ENCODE measurements around the gene MC4R.

The MC4R gene

DNA sequence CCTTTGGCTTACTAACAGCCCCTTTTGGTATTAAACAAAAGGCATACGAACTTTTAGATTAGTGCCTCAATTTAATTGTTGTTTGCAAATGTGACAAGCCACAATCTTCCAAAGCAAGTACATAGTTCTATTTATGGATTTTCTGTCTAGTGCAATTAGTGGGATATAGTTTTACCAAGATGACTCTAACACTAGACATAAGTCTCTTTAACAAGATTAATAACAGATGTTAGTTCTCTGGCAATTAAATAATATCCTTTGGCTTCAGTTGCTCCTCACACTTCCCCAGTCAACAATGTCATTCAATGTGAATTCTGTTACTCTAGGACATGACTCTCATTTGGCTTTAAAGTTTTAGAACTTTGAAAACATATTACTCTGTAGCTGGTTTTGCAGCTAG, 16.7 kb upstream of the MC4R start:
- Histone ChIP-seq H3K27ac (ENCODE audit: low read depth, low read length) (no peak overlapping the region), H3K36me3 (ENCODE audit: control insufficient read depth in 1 of 2, insufficient read depth in 2 of 2, low read length in 2 of 2) (no peaks in the 10 kb centered on the region), H3K27me3 (ENCODE audit: control insufficient read depth in 1 of 2, insufficient read depth in 2 of 2, low read length in 2 of 2) (no peaks in the 10 kb centered on the region), H3K9ac (ENCODE audit: low read depth in 1 of 2, low read length in 2 of 2) (no peak overlapping the region), H3K4me3 (ENCODE audit: low read depth in 1 of 2, low read length in 2 of 2) (no peak overlapping the region), H3K4me1 (ENCODE audit: control insufficient read depth in 1 of 2, insufficient read depth in 2 of 2, low read length in 2 of 2) (no peaks in the 10 kb centered on the region), H3K9me3 (ENCODE audit: control insufficient read depth in 1 of 2, low read length in 2 of 2) (no peaks in the 10 kb centered on the region)

- no peak overlapping the region for H3K4me3 ChIP-seq (ENCODE audit: low read depth in 1 of 2, low read length in 2 of 2)
- no peak overlapping the region for H3K9ac ChIP-seq (ENCODE audit: low read depth in 1 of 2, low read length in 2 of 2)
- H3K4me1 ChIP-seq (ENCODE audit: control insufficient read depth in 1 of 2, insufficient read depth in 2 of 2, low read length in 2 of 2): no peaks in the 10 kb centered on the region
- H3K36me3 ChIP-seq (ENCODE audit: control insufficient read depth in 1 of 2, insufficient read depth in 2 of 2, low read length in 2 of 2): no peaks in the 10 kb centered on the region
- H3K27me3 ChIP-seq (ENCODE audit: control insufficient read depth in 1 of 2, insufficient read depth in 2 of 2, low read length in 2 of 2): no peaks in the 10 kb centered on the region
- H3K9me3 ChIP-seq (ENCODE audit: control insufficient read depth in 1 of 2, low read length in 2 of 2): no peaks in the 10 kb centered on the region
- no peak overlapping the region for H3K27ac ChIP-seq (ENCODE audit: low read depth, low read length)
Measured at GRCh38 chr18:60385693-60386092, 13.1 kb upstream of the MC4R start.

GRCh38 chr18:60383893-60384292, 11.3 kb upstream of the MC4R start:
- Histone ChIP-seq H3K27me3 (ENCODE audit: control insufficient read depth in 1 of 2, insufficient read depth in 2 of 2, low read length in 2 of 2) (no peaks in the 10 kb centered on the region), H3K36me3 (ENCODE audit: control insufficient read depth in 1 of 2, insufficient read depth in 2 of 2, low read length in 2 of 2) (no peaks in the 10 kb centered on the region), H3K9me3 (ENCODE audit: control insufficient read depth in 1 of 2, low read length in 2 of 2) (no peaks in the 10 kb centered on the region), H3K27ac (ENCODE audit: low read depth, low read length) (no peak overlapping the region), H3K4me1 (ENCODE audit: control insufficient read depth in 1 of 2, insufficient read depth in 2 of 2, low read length in 2 of 2) (no peaks in the 10 kb centered on the region), H3K4me3 (ENCODE audit: low read depth in 1 of 2, low read length in 2 of 2) (no peak overlapping the region), H3K9ac (ENCODE audit: low read depth in 1 of 2, low read length in 2 of 2) (no peak overlapping the region)

- no peaks in the 10 kb centered on the region for H3K36me3 ChIP-seq (ENCODE audit: control insufficient read depth in 1 of 2, insufficient read depth in 2 of 2, low read length in 2 of 2)
- no peak overlapping the region for H3K4me3 ChIP-seq (ENCODE audit: low read depth in 1 of 2, low read length in 2 of 2)
- H3K4me1 ChIP-seq (ENCODE audit: control insufficient read depth in 1 of 2, insufficient read depth in 2 of 2, low read length in 2 of 2): no peaks in the 10 kb centered on the region
- no peaks in the 10 kb centered on the region for H3K27me3 ChIP-seq (ENCODE audit: control insufficient read depth in 1 of 2, insufficient read depth in 2 of 2, low read length in 2 of 2)
- H3K9me3 ChIP-seq (ENCODE audit: control insufficient read depth in 1 of 2, low read length in 2 of 2): no peaks in the 10 kb centered on the region
- H3K9ac ChIP-seq (ENCODE audit: low read depth in 1 of 2, low read length in 2 of 2): no peak overlapping the region
- no peak overlapping the region for H3K27ac ChIP-seq (ENCODE audit: low read depth, low read length)
Measured at GRCh38 chr18:60377778-60378469, 5.3 kb upstream of the MC4R start.

DNA sequence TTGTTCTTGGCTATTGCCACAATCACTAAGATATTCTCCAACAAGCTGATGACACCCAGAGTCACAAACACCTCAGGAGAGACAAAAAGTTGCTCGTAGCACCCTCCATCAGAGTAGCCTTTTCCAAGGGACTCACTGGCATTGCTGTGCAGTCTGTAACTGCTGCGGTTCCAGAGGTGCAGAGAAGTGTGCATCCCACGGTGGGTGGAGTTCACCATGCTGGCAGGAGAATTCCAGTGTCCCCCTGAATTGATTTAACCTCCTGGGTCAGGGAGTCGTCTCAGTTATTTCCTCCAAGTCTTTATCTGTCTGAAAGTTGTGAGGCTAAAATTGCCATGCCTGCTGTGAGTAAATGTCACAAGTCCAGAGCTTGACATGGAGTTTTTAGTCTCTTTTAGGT, 443 bp downstream of the MC4R start:
- Histone ChIP-seq H3K4me3 (ENCODE audit: low read depth in 1 of 2, low read length in 2 of 2) (no peak overlapping the region), H3K27ac (ENCODE audit: low read depth, low read length) (no peak overlapping the region)

DNA sequence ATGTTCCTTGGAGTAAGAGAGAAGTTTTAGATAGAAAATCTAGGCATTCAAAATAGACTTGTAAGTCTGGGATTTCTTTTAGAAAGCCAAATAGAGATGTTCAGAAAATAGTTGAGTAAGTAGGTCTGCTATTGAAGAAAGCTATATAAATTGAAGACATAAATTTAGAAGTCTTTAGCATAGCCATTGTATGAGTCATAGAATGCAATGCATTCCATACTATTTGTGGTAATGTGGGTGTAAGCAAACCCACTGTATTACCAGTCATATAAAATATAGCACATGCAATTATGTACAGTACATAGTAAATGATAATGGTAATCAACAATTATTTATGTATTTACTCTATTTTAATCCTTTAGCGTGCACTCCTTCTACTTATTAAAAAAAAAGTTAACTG, 14.1 kb downstream of the MC4R start:
- no peak overlapping the region for H3K9ac ChIP-seq (ENCODE audit: low read depth in 1 of 2, low read length in 2 of 2)
- no peaks in the 10 kb centered on the region for H3K36me3 ChIP-seq (ENCODE audit: control insufficient read depth in 1 of 2, insufficient read depth in 2 of 2, low read length in 2 of 2)
- no peak overlapping the region for H3K27ac ChIP-seq (ENCODE audit: low read depth, low read length)
- no peaks in the 10 kb centered on the region for H3K27me3 ChIP-seq (ENCODE audit: control insufficient read depth in 1 of 2, insufficient read depth in 2 of 2, low read length in 2 of 2)
- H3K4me1 ChIP-seq (ENCODE audit: control insufficient read depth in 1 of 2, insufficient read depth in 2 of 2, low read length in 2 of 2): no peaks in the 10 kb centered on the region
- H3K9me3 ChIP-seq (ENCODE audit: control insufficient read depth in 1 of 2, low read length in 2 of 2): no peaks in the 10 kb centered on the region
- H3K4me3 ChIP-seq (ENCODE audit: low read depth in 1 of 2, low read length in 2 of 2): no peak overlapping the region

More for the DNA sequence above, 443 bp downstream of the MC4R start:
- no peaks in the 10 kb centered on the region for H3K36me3 ChIP-seq (ENCODE audit: control insufficient read depth in 1 of 2, insufficient read depth in 2 of 2, low read length in 2 of 2)
- no peaks in the 10 kb centered on the region for H3K4me1 ChIP-seq (ENCODE audit: control insufficient read depth in 1 of 2, insufficient read depth in 2 of 2, low read length in 2 of 2)
- H3K9ac ChIP-seq (ENCODE audit: low read depth in 1 of 2, low read length in 2 of 2): no peak overlapping the region
- no peaks in the 10 kb centered on the region for H3K9me3 ChIP-seq (ENCODE audit: control insufficient read depth in 1 of 2, low read length in 2 of 2)
- no peaks in the 10 kb centered on the region for H3K27me3 ChIP-seq (ENCODE audit: control insufficient read depth in 1 of 2, insufficient read depth in 2 of 2, low read length in 2 of 2)

DNA sequence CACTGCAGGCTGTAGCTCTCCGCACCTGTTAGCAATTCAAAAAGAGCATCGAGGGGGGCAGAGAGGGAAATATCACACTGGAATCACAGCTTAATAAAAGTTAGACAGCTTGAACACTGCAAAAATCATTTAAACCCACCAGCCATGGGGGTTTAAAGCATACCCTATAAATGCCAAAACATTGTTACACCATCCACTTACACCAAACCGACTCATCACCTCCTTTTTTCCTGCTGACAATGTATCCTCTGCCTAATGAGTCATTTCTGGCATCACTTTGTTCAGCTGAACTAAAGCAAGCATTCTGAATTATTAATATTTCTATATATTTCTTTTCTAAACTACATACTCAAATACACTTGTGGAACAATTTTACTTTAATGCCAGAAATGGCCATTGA, 21.6 kb downstream of the MC4R start:
- Histone ChIP-seq H3K27me3 (ENCODE audit: control insufficient read depth in 1 of 2, insufficient read depth in 2 of 2, low read length in 2 of 2) (no peaks in the 10 kb centered on the region), H3K4me3 (ENCODE audit: low read depth in 1 of 2, low read length in 2 of 2) (no peak overlapping the region), H3K9ac (ENCODE audit: low read depth in 1 of 2, low read length in 2 of 2) (no peak overlapping the region), H3K27ac (ENCODE audit: low read depth, low read length) (no peak overlapping the region), H3K36me3 (ENCODE audit: control insufficient read depth in 1 of 2, insufficient read depth in 2 of 2, low read length in 2 of 2) (no peaks in the 10 kb centered on the region), H3K9me3 (ENCODE audit: control insufficient read depth in 1 of 2, low read length in 2 of 2) (no peaks in the 10 kb centered on the region), H3K4me1 (ENCODE audit: control insufficient read depth in 1 of 2, insufficient read depth in 2 of 2, low read length in 2 of 2) (no peaks in the 10 kb centered on the region)

DNA sequence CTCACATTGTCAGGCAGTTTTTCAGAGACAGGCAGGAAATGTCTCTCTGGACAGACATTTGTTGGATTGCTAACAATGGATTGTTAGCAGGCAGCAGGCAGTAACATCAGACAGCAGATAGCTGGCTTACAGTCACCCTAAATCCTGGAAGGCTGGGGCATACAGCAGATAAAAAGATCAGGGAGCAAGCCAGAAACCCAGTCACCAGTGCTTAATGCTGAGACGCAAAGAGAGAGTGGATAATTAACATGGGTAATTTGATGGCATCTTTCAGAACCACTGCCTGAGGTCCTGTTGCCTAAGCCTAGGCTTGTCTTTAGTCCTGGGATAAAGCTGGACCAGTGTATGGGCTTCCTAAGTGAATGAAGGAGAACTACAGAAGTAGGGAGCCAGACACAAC, 22.4 kb downstream of the MC4R start:
- Histone ChIP-seq H3K9me3 (ENCODE audit: control insufficient read depth in 1 of 2, low read length in 2 of 2) (no peaks in the 10 kb centered on the region), H3K4me1 (ENCODE audit: control insufficient read depth in 1 of 2, insufficient read depth in 2 of 2, low read length in 2 of 2) (no peaks in the 10 kb centered on the region), H3K27me3 (ENCODE audit: control insufficient read depth in 1 of 2, insufficient read depth in 2 of 2, low read length in 2 of 2) (no peaks in the 10 kb centered on the region), H3K36me3 (ENCODE audit: control insufficient read depth in 1 of 2, insufficient read depth in 2 of 2, low read length in 2 of 2) (no peaks in the 10 kb centered on the region), H3K9ac (ENCODE audit: low read depth in 1 of 2, low read length in 2 of 2) (no peak overlapping the region), H3K27ac (ENCODE audit: low read depth, low read length) (no peak overlapping the region), H3K4me3 (ENCODE audit: low read depth in 1 of 2, low read length in 2 of 2) (no peak overlapping the region)

GRCh38 chr18:60347526-60348045, 25.0 kb downstream of the MC4R start:
- no peaks in the 10 kb centered on the region for H3K9me3 ChIP-seq (ENCODE audit: control insufficient read depth in 1 of 2, low read length in 2 of 2)
- no peaks in the 10 kb centered on the region for H3K4me1 ChIP-seq (ENCODE audit: control insufficient read depth in 1 of 2, insufficient read depth in 2 of 2, low read length in 2 of 2)
- H3K4me3 ChIP-seq (ENCODE audit: low read depth in 1 of 2, low read length in 2 of 2): no peak overlapping the region
- no peaks in the 10 kb centered on the region for H3K36me3 ChIP-seq (ENCODE audit: control insufficient read depth in 1 of 2, insufficient read depth in 2 of 2, low read length in 2 of 2)
- no peaks in the 10 kb centered on the region for H3K27me3 ChIP-seq (ENCODE audit: control insufficient read depth in 1 of 2, insufficient read depth in 2 of 2, low read length in 2 of 2)
- no peak overlapping the region for H3K9ac ChIP-seq (ENCODE audit: low read depth in 1 of 2, low read length in 2 of 2)
- H3K27ac ChIP-seq (ENCODE audit: low read depth, low read length): no peak overlapping the region

- Histone ChIP-seq H3K9ac (ENCODE audit: low read depth in 1 of 2, low read length in 2 of 2) (no peak overlapping the region), H3K4me3 (ENCODE audit: low read depth in 1 of 2, low read length in 2 of 2) (no peak overlapping the region)
Measured at GRCh38 chr18:60339018-60339417, 33.6 kb downstream of the MC4R start.

More at GRCh38 chr18:60339018-60339417, 33.6 kb downstream of the MC4R start:
- Histone ChIP-seq H3K27ac (ENCODE audit: low read depth, low read length) (no peak overlapping the region), H3K9me3 (ENCODE audit: control insufficient read depth in 1 of 2, low read length in 2 of 2) (no peaks in the 10 kb centered on the region), H3K27me3 (ENCODE audit: control insufficient read depth in 1 of 2, insufficient read depth in 2 of 2, low read length in 2 of 2) (no peaks in the 10 kb centered on the region), H3K4me1 (ENCODE audit: control insufficient read depth in 1 of 2, insufficient read depth in 2 of 2, low read length in 2 of 2) (no peaks in the 10 kb centered on the region), H3K36me3 (ENCODE audit: control insufficient read depth in 1 of 2, insufficient read depth in 2 of 2, low read length in 2 of 2) (no peaks in the 10 kb centered on the region)

All from duodenal mucosa (tissue), 2 donors.